NB4 (cell line): ENCODE results near the gene DOCK4.

ENCODE experiments used
- CTCF ChIP-seq: IDR thresholded peaks from one replicate; pipeline ENCODE4 v1.5.1; 2012; ENCODE audit warnings: low read depth, low read length
- MAX ChIP-seq: IDR thresholded peaks from 2 replicates; pipeline ENCODE4 v1.6.1; 2011; ENCODE audit warnings: low read depth, low read length
- MYC ChIP-seq: IDR thresholded peaks from 2 replicates; pipeline ENCODE4 v1.6.1; 2011; ENCODE audit warnings: low read depth, low read length
- POLR2A ChIP-seq: IDR thresholded peaks from 2 replicates; pipeline ENCODE4 v1.6.1; 2011; ENCODE audit warnings: mild to moderate bottlenecking; ENCODE audit not compliant: insufficient read length; ENCODE audit errors: extremely low read depth

GRCh38 chr7:111820121-111820520 lies 386.1 kb downstream of the DOCK4 start:
- TF ChIP-seq POLR2A: no peak
- TF ChIP-seq CTCF: no peak
- no peak for TF ChIP-seq MAX
- no peak for TF ChIP-seq MYC
